CD4-positive, alpha-beta T cell treated with Interleukin-2 at 100 ng/mL for 4 hours (primary cell): ENCODE data around the gene NOC4L.

Experiments
- DNase-seq: peaks from one replicate; pipeline ENCODE4 v3.0.0-alpha.2; 2020; ENCODE audit warnings: low spot score

Gene NOC4L

GRCh38 chr12:132197581-132198354, 53.5 kb downstream of the NOC4L start:
- no peak for DNase-seq

DNA sequence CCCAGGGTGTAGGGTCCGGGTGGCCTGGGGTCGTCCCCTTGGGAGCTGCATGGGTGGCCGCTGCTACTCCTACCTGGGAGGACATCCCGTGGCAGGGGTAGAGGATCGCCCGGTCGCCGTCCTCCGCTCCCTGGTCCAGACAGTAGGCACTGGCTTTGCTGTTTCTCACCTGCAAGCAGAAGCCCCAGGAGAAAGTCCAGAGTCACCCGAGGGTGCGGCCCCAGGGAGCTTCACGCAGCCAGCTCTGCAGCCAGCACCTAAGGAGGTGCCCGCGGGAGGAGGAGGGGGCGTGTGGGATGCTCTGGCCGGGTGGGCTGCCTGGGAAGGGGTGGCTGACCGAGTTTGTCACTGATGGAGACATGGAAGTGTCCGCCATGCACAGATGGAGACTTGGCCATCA, 54.8 kb downstream of the NOC4L start:
- no peak for DNase-seq

DNA sequence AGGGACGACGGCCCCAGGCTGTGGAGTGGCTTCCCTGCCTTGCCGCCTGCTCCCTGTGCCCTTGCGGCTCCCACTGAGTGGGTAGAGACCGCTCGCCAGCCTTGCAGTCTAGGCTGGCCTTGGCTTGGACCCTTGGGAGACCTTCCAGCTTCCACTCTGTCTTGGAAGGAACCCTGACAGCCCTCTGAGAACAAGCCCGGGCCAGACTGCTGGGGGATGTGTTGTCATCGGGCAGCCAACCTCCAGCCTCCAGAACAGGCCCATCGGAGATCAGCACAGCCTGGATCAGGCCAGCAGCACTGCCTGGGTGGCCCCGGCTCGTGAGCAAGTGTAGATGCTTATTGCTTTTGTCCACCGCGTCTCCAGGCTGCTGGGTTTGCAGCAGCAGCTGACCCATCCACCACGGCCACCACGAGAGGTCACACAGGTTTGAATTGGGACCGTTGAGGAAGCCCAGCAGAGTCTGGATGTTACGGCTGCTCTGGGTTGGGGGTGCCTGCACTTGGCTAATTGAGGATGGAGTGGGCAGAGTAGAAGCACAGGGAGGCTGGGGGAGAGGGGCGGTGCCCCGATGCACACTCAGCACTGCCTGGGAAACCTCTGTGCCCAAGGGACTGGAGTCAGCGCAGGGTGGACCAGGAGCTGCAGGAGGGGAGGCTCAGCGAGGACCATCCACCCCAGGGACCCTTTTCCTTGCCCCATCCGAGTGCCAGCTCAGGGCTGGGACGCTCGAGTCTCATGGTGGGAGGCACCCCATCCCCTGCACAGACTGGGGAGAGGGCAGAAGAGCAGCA, 55.5 kb downstream of the NOC4L start:
- no peak for DNase-seq

DNA sequence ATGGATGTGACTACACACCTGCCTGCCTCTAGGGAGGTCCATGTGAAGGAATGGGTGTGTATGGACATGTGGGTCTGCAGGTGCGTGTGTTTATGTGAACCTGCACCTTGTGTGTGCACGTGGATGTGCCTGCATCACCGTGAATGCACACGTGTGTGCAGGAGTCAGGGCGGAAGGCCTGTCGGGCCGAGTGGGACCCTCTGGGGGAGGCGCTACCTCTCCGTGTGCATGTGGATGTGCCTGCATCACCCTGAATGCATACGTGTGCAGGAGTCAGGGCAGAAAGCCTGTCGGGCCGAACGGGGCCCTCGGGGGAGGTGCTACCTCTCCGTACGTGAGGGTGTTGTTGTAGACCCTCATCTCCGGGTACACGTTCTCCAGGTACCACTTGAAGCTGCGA, 56.5 kb downstream of the NOC4L start:
- no peak for DNase-seq

DNA sequence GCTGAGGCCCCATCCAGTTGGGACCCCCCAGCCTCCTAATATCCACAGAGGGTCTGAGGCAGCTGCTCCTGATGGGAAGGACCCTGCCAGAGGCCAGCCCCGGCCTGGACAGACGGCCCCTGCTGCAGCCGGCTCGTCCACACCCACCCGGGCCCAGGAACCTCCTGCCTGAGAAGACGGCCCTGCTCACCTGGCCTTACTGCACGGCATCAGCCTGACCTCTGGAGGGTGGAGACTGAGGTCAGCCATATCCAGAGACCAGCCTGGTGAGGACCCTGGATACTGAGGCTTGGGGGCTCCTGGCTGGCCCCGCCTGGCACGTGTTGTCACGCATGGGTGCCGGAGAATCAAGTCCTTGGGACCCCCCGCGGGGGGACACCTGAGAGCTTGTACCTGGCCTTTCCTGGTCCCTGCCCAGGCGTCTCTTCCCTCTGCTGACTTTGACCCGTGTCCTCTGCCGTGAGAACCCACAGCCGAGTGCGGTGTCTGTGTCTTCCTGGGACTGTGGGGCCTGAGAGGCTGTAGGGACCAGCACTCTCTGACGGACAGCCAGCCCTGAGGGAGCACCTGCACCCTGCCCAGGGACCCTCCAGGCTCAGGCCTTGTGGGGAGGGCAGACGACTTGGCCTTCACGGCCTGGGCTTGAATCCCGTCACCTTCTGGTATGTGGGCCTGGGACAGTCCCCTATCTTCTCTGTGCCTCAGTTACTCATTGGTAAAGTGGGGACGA, 57.3 kb downstream of the NOC4L start:
- no peak for DNase-seq
